HG03457 (cell line): ENCODE data around the gene CFLAR.
A peak's percentile ranks its signal among the peaks of the same experiment; 100 is the strongest.
"Not testable (repeated sequence)": the region's sequence is repeated elsewhere in the genome, so short reads cannot be mapped to it uniquely, and the experiment has no call there.

Source experiments
- ATAC-seq: cut with Tn5 transposase; IDR thresholded peaks from one replicate; pipeline ENCODE4 v1.9.1; 2021; ENCODE audit warnings: moderate number of reproducible peaks; ENCODE audit not compliant: unreplicated experiment

Gene CFLAR

GRCh38 chr2:201144101-201145051 is 28.4 kb downstream of the CFLAR start:
- ATAC-seq, result no peak

GRCh38 chr2:201148434-201148990 is 32.5 kb downstream of the CFLAR start:
- ATAC-seq, result no peak

- no peak for ATAC-seq
These were observed 33.3 kb downstream of the CFLAR start for GRCh38 chr2:201149064-201149820.

- ATAC-seq, result not testable (repeated sequence)
These were observed 33.8 kb downstream of the CFLAR start for GRCh38 chr2:201149821-201150165.

GRCh38 chr2:201150454-201151020 is 34.6 kb downstream of the CFLAR start:
- ATAC-seq, result no peak

- peak; percentile 77 for ATAC-seq
These were observed 35.4 kb downstream of the CFLAR start for GRCh38 chr2:201151127-201151981.

GRCh38 chr2:201152517-201152916 is 36.6 kb downstream of the CFLAR start:
- no peak for ATAC-seq

- no peak for ATAC-seq
These were observed 37.2 kb downstream of the CFLAR start for GRCh38 chr2:201152999-201153815.

GRCh38 chr2:201154615-201155399 is 38.8 kb downstream of the CFLAR start:
- no peak for ATAC-seq

GRCh38 chr2:201156036-201156435 is 40.1 kb downstream of the CFLAR start:
- no peak for ATAC-seq

GRCh38 chr2:201156640-201157039 is 40.7 kb downstream of the CFLAR start:
- no peak for ATAC-seq

- ATAC-seq, result peak; percentile 7
These were observed 41.7 kb downstream of the CFLAR start for GRCh38 chr2:201157694-201158093.

- peak; percentile 93 for ATAC-seq
These were observed 42.4 kb downstream of the CFLAR start for GRCh38 chr2:201158111-201158929.

GRCh38 chr2:201164166-201164565 is 48.2 kb downstream of the CFLAR start:
- ATAC-seq, result no peak

GRCh38 chr2:201167546-201167945 is 51.6 kb downstream of the CFLAR start:
- no peak for ATAC-seq

GRCh38 chr2:201168496-201168895 is 52.5 kb downstream of the CFLAR start:
- ATAC-seq, result not testable (repeated sequence)

GRCh38 chr2:201171259-201171814 is 55.4 kb downstream of the CFLAR start:
- no peak for ATAC-seq

GRCh38 chr2:201172279-201172678 is 56.3 kb downstream of the CFLAR start:
- no peak for ATAC-seq
